SK-N-MC (cell line): ENCODE measurements around the gene PLXDC2.

ENCODE experiments used
- EZH2 ChIP-seq: fragments of 200-600 bp; sonication (generic); IDR thresholded peaks from one replicate; pipeline ENCODE4 v1.6.1; 2017; ENCODE audit warnings: antibody characterized with exemption
- POLR2AphosphoS5 ChIP-seq: IDR thresholded peaks from 2 replicates; pipeline ENCODE4 v1.6.1; 2012; ENCODE audit warnings: mild to moderate bottlenecking, low read depth, low read length, borderline replicate concordance

DNA sequence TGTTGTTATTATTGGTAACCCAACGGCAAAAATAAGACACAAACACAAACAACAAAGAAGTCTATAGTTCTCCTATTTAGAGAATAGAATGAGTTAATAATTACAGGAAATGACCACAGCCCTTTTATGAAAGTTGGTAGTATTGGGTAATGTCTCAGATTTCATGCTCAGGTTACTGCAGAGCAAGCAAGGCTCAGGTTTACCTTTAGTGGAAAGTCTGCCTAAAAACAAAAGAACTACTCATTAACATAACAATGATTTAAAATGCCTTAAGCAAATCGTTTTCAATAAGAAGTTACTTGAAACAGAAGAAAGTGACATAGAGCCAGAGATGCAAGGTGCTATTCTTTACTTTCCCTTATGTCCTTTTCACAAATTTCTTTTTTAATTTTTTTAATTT is 441.2 kb downstream of the PLXDC2 start:
- TF ChIP-seq EZH2 (no peak), POLR2AphosphoS5 (no peak)
